Measurements from ENCODE around the gene ASCC3. TPM values are rescaled to one million over a fixed set of nuclear protein-coding genes. Genes with fewer than 3 reads are reported as not detected.

ASCC3 gene
- total RNA-seq, 1 donor from 2014 or later, result 15.3 TPM

DNA sequence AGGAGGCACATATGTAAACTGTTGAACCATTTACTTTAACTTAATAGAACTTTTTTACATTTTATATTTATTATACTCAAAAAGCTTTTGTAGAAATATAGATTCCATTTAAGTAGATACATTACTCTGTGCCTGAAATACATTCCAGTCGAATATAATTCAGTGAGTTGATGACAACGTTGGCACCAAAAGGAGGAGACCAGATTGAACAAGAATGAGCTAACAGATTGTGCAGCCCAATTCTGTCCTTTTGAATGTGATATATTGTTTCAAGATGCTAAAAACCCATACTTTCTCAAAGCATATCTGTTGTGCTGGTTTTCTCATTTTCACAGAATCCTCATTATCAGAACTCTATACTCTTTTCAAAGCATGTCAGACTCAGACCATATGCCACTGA lies 269.0 kb downstream of the ASCC3 start:
- ATAC-seq (no peak), DNase-seq (ENCODE audit: low spot score) (no peak)

DNA sequence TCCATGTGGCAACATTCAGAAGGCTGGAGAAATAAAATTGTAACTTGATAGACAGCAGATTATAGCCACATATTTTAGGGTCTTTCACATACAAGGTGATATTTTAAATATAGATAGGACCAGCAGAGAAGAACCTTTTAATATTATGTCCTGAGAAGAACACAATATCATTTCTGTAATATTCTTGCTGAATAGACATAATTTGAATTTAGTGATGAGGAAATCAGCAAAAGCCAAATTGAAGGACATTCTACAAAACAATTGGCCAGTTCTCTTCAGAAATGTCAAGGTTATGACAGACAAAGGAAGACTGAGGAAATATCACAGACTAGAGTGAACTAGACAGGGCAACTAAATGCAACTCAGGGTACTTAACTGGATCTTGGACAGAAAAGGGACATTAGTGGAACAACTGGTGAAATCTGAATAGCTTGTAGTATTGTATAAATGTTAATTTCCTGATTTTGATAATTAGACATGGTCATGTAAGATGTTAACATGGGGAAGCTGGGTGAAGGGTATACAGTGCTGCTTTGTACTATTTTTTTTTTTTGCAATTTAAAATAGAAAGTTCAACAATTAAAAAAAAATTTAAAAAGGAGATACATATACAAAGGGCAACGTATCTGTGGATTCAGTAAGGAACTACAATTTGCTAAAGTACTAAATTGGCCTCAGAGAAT lies 281.9 kb downstream of the ASCC3 start:
- ATAC-seq, result no peak

DNA sequence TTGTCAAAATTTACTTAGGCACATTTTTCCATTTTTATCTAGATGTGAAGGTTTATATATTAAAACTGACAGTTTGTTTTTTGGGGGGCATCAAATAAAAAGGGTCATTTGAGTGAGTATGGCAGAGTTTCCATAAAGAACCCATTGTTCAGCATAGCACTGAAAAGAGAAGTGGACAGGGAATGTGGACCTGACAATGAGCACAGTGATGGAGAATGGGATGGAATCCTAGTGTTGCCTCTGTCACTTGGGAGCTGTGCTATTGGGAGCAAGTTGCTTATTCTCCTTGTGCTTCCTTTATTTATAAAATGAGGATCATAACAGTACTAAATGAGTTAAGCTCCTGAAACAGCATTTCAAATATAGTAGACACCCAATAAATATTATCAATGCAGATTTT lies 285.7 kb downstream of the ASCC3 start:
- ATAC-seq, result no peak
- no peak for DNase-seq (ENCODE audit: low spot score)

More for the DNA sequence above, 281.9 kb downstream of the ASCC3 start:
- no peak for DNase-seq (ENCODE audit: low spot score)

DNA sequence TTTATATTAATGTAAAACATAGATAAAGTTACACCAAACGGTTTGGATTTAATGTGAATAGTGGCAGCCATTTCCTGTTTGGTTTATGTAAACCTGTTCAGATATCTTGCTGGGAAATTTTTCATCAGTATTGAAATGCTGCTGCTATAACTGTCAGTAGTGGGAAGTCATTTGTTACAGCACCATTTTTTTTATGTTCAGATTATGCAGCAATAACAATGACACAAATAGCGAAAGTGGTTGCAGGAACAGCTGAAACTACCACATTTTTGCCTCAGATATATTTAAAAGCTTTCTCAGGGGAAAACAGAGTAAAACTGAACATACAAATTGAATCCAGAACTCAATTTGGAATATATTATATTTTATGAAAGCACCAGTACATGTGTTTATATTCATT lies 287.6 kb downstream of the ASCC3 start:
- ATAC-seq (no peak), DNase-seq (ENCODE audit: low spot score) (no peak)

DNA sequence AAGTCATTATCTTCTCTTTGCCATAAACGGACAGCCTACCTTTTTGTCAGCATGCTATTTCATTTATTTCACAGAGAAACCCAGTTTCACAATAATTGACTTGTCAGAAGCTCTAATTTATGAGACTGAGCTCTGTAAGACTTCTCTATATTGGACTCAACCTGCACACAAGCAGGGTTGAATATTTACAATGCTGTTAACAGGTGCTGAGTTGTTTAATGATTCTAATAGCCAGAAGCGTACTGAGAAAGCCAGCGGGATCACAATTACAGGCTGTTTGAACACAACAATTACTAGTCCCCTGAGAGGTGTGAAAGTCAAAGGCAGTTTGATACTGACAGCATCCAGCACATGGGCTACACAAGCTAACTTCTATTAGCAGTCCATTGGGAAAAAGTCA lies 288.2 kb downstream of the ASCC3 start:
- DNase-seq (ENCODE audit: low spot score) (no peak), ATAC-seq (no peak)

DNA sequence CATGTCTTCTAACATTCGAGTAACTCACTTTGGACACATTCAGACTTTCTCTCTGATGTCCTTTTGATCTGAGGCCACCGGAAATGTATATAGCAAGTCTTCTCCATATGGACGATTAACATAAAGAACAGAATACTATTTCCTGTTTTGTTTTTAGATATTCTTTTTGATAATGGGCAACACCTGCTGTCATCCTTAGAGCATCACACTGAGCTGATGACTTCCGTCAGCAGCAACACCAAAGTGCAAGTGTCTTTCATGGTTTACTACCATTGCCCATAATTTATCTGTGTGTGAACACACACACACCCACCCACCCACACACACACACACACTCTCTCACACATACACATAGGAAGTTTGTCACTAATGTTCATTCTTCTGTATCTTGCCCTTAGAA lies 303.7 kb downstream of the ASCC3 start:
- DNase-seq (ENCODE audit: low spot score), result no peak

DNA sequence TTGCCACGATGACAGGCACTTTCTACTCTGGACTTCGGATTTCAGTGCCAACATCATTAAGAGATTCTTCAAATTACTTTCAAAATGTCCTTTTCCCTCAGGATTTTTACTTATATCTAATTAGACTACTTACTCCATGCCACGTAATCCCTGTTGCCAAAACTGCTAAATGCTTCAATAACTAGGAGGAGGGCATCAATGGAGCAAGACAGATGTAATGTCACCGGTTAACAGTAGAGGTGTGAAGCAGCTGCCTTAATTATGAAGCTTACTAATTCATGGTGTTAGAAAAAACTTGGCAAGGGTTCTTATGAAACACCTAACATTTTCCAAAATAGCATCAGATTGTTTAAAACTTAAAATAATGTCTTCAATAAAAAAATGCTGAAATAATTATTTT lies 305.2 kb downstream of the ASCC3 start:
- no peak for DNase-seq (ENCODE audit: low spot score)
- no peak for ATAC-seq

More for the DNA sequence above, 303.7 kb downstream of the ASCC3 start:
- no peak for ATAC-seq

DNA sequence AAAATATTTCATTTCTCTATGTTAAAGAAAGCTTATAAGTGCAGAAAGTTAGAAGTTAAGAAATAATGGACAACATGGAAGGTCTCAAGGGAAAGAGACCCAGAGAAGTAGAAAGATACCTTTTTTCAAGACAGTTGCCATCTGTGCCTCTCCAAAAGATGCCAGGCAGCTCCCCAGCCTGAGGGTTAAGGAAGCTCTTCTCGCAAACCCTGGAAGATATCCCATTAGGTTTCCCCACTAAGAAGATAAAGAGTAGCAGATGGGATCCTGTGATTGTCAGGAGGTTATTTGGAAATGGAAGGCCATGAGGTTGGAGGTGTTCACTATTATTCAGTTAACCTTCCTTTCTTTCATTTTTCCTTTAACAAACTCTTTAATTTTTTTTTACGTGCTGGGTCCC lies 306.3 kb downstream of the ASCC3 start:
- ATAC-seq, result no peak
- DNase-seq (ENCODE audit: low spot score), result no peak

DNA sequence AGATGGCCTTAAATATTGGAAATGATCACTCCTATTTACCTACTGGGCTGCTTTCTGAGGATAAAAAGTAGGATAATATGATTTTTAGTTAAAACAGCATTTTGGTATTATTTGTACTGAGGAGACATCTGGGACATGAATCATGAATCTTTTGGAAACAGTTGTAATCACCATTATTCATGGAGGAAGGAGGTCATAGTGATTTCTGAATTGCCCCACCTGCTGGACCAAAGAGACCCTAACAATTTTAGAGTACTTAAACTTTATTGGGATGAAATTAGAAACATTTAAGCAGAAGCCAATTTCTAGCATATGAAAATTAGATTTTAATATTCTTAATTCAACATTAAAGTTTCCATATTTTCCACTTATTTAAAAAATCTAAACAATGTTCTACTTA lies 308.0 kb downstream of the ASCC3 start:
- ATAC-seq, result peak; percentile 58
- DNase-seq (ENCODE audit: low spot score), result no peak

DNA sequence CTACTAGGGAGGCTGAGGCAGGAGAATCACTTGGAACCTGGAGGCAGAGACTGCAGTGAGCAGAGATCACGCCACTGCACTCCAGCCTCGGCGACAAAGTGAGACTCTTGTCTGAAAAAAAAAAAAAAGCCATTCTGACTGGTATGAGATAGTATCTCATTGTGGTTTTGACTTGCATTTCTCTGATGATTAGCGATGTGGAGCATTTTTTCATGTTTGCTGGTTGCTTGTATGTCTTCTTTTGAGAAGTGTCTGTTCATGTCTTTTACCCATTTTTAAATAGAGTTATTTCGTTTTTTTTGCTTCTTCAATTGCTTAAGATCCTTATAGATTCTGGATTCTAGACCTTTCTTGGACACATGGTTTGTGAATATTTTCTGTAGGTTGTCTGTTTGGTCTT lies 312.9 kb downstream of the ASCC3 start:
- no peak for ATAC-seq
- no peak for DNase-seq (ENCODE audit: low spot score)

DNA sequence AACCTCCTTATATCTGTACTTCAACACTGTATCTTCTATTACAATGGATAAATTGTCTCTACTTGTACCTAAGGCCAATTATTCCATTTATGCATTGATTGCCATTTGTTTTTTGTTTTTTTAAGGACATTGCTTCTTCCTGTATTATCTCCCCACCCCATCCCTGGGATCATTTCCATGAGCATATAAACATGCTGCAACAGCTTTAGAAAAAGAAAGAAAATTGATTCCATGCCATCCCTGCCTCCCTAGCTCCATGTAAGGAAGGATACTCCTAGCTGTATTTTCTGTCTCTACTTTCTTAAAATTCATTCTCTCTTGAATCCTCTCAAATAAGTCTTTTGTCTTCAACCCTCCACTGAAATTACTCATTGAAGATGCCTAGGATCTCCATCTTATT lies 314.6 kb downstream of the ASCC3 start:
- ATAC-seq (no peak), DNase-seq (ENCODE audit: low spot score) (no peak)

DNA sequence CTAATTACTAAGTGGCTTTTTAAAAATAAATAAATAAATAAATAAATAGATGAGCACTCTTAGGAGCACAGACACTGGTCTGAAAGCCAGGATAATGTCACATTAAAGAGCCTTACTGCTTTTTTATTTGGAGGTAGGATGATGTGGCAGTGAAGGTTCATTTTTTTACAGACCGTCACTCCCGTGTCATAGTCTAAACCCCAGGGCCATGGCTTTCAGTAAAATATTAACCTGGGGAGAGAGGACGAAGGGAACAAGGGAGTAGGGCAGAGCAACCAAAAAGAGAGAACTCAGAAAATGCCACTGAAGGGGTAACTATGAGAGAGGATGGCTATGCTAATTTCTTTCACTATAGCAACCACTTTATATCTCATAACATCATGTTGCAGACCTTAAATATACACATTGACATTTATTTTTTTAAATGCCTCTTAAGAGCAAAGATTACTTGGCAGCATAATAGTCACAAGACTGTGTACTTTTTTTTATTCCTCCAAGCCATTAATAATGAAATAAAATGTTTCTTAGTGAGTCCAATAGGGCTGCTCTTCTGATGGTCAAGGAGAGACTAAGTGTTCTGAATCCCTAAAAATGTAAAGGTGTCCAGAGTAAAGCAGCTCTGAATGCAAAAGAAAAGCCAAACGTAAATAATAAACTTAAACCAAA lies 315.6 kb downstream of the ASCC3 start:
- ATAC-seq, result peak; percentile 97
- DNase-seq (ENCODE audit: low spot score), result no peak

DNA sequence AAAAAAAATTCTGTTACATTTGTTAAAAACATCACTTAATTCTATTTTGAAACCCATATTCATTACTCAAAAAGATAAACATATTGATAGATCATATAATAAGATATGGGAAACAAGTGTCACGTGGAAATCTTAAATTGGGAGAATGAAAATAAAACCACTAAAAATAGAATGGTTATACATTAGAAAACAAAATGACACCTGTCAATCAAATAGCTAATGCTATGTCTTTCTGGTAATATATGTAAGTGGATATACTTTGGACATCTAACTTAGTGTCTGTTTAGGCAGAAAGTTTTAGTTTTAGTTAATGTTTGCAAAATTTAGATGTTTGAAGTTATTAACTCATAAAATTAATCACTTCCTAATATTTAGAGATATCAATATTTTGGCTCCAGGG lies 321.3 kb downstream of the ASCC3 start:
- no peak for ATAC-seq
- DNase-seq (ENCODE audit: low spot score), result no peak

DNA sequence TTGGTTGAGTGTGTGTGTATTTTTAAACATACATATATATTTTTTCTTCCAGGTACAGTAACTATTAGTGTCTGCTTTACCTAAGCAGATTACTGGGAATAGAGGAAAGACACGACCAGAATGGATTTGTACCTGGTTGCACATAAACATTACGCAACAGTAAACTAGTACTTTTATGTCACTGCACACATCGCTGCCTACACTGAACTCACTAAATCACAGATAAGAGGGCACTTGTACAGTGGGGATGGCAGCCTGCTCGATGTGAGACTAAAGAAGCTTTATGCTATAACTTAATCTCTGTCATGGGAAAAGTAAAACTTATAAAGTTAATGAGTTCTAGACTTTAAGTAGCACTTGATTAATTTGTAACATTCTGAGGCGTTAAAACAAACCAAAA lies 326.9 kb downstream of the ASCC3 start:
- peak; percentile 97 for ATAC-seq
- DNase-seq (ENCODE audit: low spot score), result no peak

DNA sequence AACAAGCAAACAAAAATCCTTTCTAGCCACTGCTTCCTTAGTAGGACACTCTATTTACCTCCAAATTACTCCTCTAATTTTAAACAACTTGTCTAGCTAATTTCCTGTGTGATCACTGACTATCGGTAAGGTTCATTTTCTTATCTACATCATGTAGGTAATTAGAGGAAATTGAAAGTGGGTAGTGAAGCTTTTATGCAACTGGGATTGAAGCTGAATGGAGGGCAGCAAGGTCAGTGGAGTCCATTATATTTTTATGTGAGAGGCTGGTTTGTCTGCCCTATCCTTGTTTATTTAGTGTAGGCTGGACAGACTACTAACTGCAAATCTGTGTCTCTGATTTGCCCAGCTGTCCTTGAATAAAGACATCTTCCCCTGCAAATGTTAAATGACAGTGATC lies 327.9 kb downstream of the ASCC3 start:
- DNase-seq (ENCODE audit: low spot score) (no peak), ATAC-seq (no peak)

DNA sequence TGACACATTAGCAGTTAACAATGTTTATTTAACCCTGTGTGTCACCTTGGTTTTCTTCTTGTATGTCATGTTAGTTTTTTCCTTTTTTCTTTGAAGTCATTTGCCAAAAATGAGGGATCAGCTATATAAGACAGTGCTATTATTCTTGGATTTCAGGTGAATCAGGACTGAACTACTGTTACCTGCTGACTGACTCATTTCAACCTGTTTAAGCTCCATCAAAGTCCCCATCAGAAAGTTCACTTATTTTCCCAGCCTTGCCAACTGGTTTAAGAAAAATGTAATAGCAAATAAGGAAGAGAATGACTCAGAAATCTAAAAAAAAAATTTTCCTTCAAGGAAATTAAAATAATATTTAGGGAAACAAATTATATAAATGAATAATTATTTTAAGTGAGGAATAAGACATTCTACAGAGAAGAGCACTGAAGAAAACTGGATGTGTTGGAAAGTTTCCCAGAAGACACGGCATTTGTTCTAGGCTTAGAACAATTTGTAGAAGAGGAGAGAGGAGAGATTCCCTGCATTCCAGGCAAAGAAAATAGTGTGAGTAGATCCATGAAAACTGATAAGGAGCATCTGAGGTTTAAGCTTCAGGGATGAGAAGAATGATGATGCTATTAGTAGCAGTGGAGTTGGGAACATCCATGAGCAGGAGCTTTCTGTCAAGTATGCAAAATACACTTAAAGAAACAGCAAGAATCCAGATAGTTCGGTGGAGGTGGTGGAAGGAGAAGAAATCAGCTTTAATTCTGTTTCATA lies 331.5 kb downstream of the ASCC3 start:
- ATAC-seq (no peak), DNase-seq (ENCODE audit: low spot score) (no peak)

DNA sequence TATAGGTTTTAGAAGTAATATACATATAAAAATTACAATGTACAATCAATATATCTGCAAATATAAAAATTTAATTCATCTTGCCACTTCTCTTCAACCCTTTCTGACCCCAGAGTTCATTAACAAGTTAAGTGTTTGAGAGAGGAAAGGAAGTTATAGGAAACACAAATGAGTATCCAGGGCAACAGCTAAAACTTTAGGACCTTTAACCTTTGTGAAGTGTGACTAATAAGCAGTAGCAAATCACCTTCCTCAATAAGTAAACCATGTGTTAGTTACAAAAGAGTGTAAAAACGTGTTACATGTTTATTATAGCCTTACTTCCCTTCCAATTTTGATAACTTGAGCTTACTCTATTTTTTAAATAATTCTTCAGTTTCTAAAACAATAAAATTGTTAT lies 343.0 kb downstream of the ASCC3 start:
- DNase-seq (ENCODE audit: low spot score), result no peak
- ATAC-seq, result no peak

DNA sequence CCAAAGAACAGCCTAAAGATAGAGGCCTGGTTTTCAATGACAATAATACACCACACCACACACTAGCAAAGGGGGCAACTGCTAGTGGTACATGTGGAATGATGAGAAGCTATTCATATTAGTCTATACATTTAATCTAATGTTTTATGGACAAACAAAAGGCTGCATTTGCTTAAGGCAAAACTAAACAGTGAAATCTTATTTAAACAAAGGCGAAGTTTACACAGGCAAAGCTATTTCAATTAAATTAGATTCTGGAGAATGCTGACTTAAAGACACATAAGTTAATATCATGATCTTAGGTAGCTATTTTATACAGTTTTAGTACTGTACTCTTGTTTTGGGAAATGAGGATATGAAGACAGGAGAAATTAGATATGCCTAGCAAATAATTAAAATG lies 362.5 kb downstream of the ASCC3 start:
- ATAC-seq, result no peak
- DNase-seq (ENCODE audit: low spot score), result no peak

DNA sequence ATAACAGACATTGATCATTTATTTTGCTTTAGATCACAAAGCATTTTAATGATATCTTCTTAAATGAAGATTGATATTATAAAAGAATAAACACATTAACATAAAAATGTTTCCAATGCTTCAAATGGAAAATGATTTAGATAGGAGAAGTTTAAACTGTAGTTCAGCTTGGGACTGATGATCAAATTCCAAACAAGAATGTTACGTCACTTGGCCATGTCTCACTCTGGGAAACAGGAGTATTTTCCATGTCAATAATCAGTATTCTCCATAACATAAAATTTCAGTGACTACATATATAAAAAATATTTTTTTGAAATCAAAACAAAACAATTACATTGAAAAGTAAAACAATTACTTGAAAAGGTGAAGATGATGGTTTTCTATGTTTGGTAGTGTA lies 363.5 kb downstream of the ASCC3 start:
- DNase-seq (ENCODE audit: low spot score) (no peak), ATAC-seq (peak; percentile 57)

DNA sequence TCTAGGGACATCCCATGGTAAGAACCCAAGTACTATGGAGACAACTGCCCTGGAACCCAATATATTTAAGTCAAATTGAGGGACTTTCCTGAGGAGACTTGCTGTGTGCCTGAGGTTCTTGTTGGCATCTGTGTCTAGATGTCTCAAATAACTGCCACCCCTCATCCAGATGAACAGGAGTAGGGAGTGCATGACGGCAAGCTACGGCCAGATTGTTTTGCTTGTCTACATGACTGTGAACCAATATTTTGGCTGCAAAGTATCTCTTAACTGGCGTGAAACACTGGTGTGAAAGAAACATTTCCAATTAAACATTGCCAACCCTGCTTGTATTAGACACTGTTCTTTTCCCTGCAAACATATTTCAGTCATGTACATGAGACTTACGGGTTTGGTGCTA lies 364.0 kb downstream of the ASCC3 start:
- ATAC-seq, result no peak
- no peak for DNase-seq (ENCODE audit: low spot score)

DNA sequence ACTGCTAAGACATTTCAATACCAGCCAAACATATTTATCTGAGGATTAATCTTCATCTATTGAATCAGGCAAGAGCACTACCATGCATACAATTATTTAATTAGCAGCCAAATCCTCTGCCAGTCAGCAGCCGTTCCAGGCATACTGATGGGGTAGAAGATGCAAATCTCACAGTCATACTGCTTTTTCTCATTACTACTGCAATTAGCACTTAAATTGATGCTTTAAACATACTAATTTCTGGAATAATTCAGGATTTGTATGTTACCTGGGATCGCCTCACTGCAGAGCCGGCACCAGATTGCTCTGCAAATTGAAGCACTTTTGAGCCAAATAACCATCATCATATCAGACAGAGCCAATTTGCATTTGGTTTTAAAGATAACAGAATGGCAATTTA lies 366.5 kb downstream of the ASCC3 start:
- DNase-seq (ENCODE audit: low spot score) (no peak), ATAC-seq (no peak)

DNA sequence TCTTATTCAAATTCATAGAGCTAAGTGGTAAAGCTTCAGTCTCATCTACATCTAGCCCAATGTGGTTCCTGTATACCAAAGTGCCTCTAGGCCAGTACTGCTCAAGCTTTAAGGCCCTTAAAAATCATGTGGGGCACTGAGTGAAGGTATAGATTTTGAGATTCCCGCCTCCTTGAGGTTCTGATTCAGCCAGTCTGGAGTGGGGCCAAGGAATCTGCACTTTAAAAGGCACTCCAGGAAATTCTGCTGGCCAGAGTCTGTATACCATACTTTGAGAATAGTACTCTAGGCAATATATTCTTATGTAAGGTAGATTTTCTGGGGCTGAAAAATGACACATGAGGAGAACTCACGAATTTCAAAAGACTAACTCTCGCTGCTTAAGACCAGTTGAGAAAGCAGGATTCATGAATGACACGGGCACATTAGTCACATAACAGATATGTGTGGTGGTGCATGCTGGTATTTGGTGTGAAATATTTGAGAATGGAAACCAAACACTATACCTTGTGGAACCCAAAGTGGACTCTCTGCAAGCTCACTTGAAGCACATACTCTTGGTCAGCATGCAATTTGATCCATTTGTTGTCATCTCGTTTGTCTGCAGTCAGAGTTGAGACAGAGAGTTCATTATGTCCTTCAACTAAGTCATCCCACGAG lies 368.8 kb downstream of the ASCC3 start:
- DNase-seq (ENCODE audit: low spot score) (no peak), ATAC-seq (no peak)

Data from left lobe of liver (tissue), 2 donors.